Measurements from ENCODE around the gene PAQR9. TPM values are rescaled to one million over a fixed set of nuclear protein-coding genes. Genes with fewer than 3 reads are reported as not detected.
A peak's percentile ranks its signal among the peaks of the same experiment; 100 is the strongest.

PAQR9 gene
- total RNA-seq, 4 donors from 2014 or later = 0.14 TPM; not detected in 3

GRCh38 chr3:142914286-142914811 is 49.1 kb downstream of the PAQR9 start:
- Histone ChIP-seq H3K9me3 (no peaks in the 10 kb centered on the region), H3K36me3 (no peaks in the 10 kb centered on the region), H3K27me3 (no peaks in the 10 kb centered on the region), H3K4me3 (no peak overlapping the region), H3K4me1 (no peaks in the 10 kb centered on the region), H3K27ac (no peak overlapping the region)
- intact Hi-C loops (cut with DNase I; ENCODE audit: low total_unique reads) = no loop called here
- DNase-seq = no peak
- TF ChIP-seq CTCF (IDR thresholded peaks at IDR 0.05) (no peak), POLR2A (IDR thresholded peaks at IDR 0.05) (no peak)

GRCh38 chr3:142913432-142913831 is 50.0 kb downstream of the PAQR9 start:
- Histone ChIP-seq H3K36me3 (no peaks in the 10 kb centered on the region), H3K4me3 (no peak overlapping the region), H3K4me1 (no peaks in the 10 kb centered on the region), H3K27ac (no peak overlapping the region), H3K27me3 (no peaks in the 10 kb centered on the region), H3K9me3 (no peaks in the 10 kb centered on the region)
- intact Hi-C loops (cut with DNase I; ENCODE audit: low total_unique reads) = no loop called here
- TF ChIP-seq POLR2A (IDR thresholded peaks at IDR 0.05) (no peak), CTCF (IDR thresholded peaks at IDR 0.05) (no peak)
- no peak for DNase-seq

- TF ChIP-seq POLR2A (IDR thresholded peaks at IDR 0.05) (no peak), CTCF (IDR thresholded peaks at IDR 0.05) (no peak)
- no peak overlapping the region for H3K4me3 ChIP-seq
- intact Hi-C loops (cut with DNase I; ENCODE audit: low total_unique reads) = no loop called here
- H3K27me3 ChIP-seq = no peaks in the 10 kb centered on the region
- H3K4me1 ChIP-seq = no peaks in the 10 kb centered on the region
- no peaks in the 10 kb centered on the region for H3K36me3 ChIP-seq
- H3K27ac ChIP-seq = peak overlapping the region; percentile 52 to 57
- H3K9me3 ChIP-seq = no peaks in the 10 kb centered on the region
- no peak for DNase-seq
Measured at GRCh38 chr3:142912402-142913172, 50.9 kb downstream of the PAQR9 start.

Small RNA genes lying within 50 kb of the gene (small RNA-seq; reads per million reads assigned to genes)
- not detected for gene AC021074.2

Other genes with a start within 250 kb of the PAQR9 start
- gene TRPC1, start 239.6 kb downstream of the PAQR9 start, total RNA-seq = 100 to 1,000 TPM in 1 of 4 donors, 10 to 100 TPM in 3; 20.5 to 120 (median 53.9) TPM
- gene PCOLCE2, start 74.6 kb downstream of the PAQR9 start, total RNA-seq = 10 to 100 TPM in 2 of 4 donors, 1 to 10 TPM in 2; 5.3 to 27.4 (median 9.1) TPM
- 100 to 1,000 TPM in 2 of 4 donors, 10 to 100 TPM in 2; 43.3 to 178 (median 87.2) TPM for gene U2SURP, start 37.9 kb upstream of the PAQR9 start, total RNA-seq
- gene CHST2, start 156.1 kb upstream of the PAQR9 start, total RNA-seq = 10 to 100 TPM in 1 of 4 donors, 1 to 10 TPM in 2, under 1 TPM in 1; 0.29 to 85.0 (median 4.1) TPM

Data from uterus (tissue), 4 donors.